Stimulated activated CD8-positive, alpha-beta memory T cell treated with anti-CD3 and anti-CD28 coated beads, Interleukin-4, amount 100 ng/mL, for 48 hours (primary cell): Measurements from ENCODE around the gene MAP4K4.
"Not testable (repeated sequence)": the region's sequence is repeated elsewhere in the genome, so short reads cannot be mapped to it uniquely, and the experiment has no call there.

ENCODE experiments used
- DNase-seq: peaks from one replicate; pipeline ENCODE4 v3.0.0-alpha.2; 2020

The MAP4K4 gene

GRCh38 chr2:101881131-101881530 is 183.6 kb downstream of the MAP4K4 start:
- no peak for DNase-seq

GRCh38 chr2:101882769-101883307 is 185.3 kb downstream of the MAP4K4 start:
- DNase-seq = no peak

GRCh38 chr2:101883860-101884259 is 186.4 kb downstream of the MAP4K4 start:
- DNase-seq = peak; percentile 43

- no peak for DNase-seq
Measured at GRCh38 chr2:101884423-101884822, 186.9 kb downstream of the MAP4K4 start.

- no peak for DNase-seq
Measured at GRCh38 chr2:101887328-101887727, 189.8 kb downstream of the MAP4K4 start.

- no peak for DNase-seq
Measured at GRCh38 chr2:101889460-101890098, 192.1 kb downstream of the MAP4K4 start.

- no peak for DNase-seq
Measured at GRCh38 chr2:101892377-101892776, 194.9 kb downstream of the MAP4K4 start.

GRCh38 chr2:101893681-101894381 is 196.3 kb downstream of the MAP4K4 start:
- DNase-seq = no peak

GRCh38 chr2:101895039-101895438 is 197.5 kb downstream of the MAP4K4 start:
- DNase-seq = no peak

GRCh38 chr2:101895819-101896322 is 198.4 kb downstream of the MAP4K4 start:
- no peak for DNase-seq

GRCh38 chr2:101897301-101897700 is 199.8 kb downstream of the MAP4K4 start:
- no peak for DNase-seq

- no peak for DNase-seq
Measured at GRCh38 chr2:101899265-101899664, 201.8 kb downstream of the MAP4K4 start.

GRCh38 chr2:101899871-101900270 is 202.4 kb downstream of the MAP4K4 start:
- no peak for DNase-seq

GRCh38 chr2:101900375-101900774 is 202.9 kb downstream of the MAP4K4 start:
- DNase-seq = peak; percentile 65

GRCh38 chr2:101901241-101901640 is 203.7 kb downstream of the MAP4K4 start:
- no peak for DNase-seq

GRCh38 chr2:101902169-101902568 is 204.7 kb downstream of the MAP4K4 start:
- DNase-seq = no peak

- DNase-seq = no peak
Measured at GRCh38 chr2:101904916-101905315, 207.4 kb downstream of the MAP4K4 start.

GRCh38 chr2:101905746-101906336 is 208.3 kb downstream of the MAP4K4 start:
- no peak for DNase-seq

GRCh38 chr2:101909760-101910159 is 212.3 kb downstream of the MAP4K4 start:
- DNase-seq = no peak

GRCh38 chr2:101912545-101912944 is 215.0 kb downstream of the MAP4K4 start:
- peak; percentile 41 for DNase-seq

- no peak for DNase-seq
Measured at GRCh38 chr2:101921319-101921952, 223.9 kb downstream of the MAP4K4 start.

GRCh38 chr2:101921953-101922325 is 224.4 kb downstream of the MAP4K4 start:
- DNase-seq = no peak

- not testable (repeated sequence) for DNase-seq
Measured at GRCh38 chr2:101924311-101924710, 226.8 kb downstream of the MAP4K4 start.
